NCI-H748 (cell line): Measurements from ENCODE around the gene PMVK.
"Not testable (repeated sequence)": the region's sequence is repeated elsewhere in the genome, so short reads cannot be mapped to it uniquely, and the experiment has no call there.

Experiments
- DNase-seq: peaks from one replicate; lab custom pipeline; 2025; ENCODE audit not compliant: unreplicated experiment; lab: John Stamatoyannopoulos, UW

PMVK gene

GRCh38 chr1:154925335-154926170 lies 11.0 kb downstream of the PMVK start:
- no peak for DNase-seq

DNA sequence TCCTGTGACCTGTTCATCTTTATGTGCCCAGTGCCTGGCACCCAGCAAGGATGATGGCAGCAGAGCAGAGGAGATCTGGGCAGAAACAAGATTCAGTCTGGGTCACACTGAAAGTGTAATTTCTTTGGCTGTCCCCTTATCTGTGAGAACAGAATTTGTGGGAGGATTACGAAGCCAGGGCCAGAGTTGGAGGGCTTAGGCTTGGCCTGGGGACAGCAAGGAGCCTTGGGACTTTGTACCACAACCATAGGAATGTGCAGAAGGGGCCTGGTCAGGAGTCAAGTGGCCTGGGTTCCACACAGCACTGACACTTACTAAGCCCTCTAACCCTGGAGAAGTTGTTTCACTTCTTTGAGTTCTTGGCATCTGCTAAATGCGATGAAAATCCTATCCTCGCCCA lies 12.8 kb downstream of the PMVK start:
- DNase-seq: no peak

DNA sequence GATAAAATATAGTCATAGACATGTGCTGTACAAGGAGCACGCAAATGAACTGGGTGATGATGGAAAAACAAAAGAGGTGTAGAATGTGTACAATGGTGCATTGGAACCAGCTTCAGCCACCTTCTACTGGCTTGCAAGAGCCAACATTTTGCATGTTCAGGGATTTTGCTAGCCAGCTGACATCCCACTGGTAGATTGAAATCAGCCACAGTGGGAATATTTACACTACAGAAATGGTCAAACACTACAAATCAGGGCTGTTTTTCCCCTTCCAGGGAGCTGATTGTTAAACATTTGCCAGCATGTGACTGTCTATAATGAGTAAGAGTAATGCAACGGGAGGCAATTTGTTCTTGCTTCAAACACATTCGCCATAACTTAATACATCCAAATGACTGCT lies 23.2 kb downstream of the PMVK start:
- DNase-seq: peak; percentile 25

GRCh38 chr1:154912755-154913154 lies 23.8 kb downstream of the PMVK start:
- no peak for DNase-seq

DNA sequence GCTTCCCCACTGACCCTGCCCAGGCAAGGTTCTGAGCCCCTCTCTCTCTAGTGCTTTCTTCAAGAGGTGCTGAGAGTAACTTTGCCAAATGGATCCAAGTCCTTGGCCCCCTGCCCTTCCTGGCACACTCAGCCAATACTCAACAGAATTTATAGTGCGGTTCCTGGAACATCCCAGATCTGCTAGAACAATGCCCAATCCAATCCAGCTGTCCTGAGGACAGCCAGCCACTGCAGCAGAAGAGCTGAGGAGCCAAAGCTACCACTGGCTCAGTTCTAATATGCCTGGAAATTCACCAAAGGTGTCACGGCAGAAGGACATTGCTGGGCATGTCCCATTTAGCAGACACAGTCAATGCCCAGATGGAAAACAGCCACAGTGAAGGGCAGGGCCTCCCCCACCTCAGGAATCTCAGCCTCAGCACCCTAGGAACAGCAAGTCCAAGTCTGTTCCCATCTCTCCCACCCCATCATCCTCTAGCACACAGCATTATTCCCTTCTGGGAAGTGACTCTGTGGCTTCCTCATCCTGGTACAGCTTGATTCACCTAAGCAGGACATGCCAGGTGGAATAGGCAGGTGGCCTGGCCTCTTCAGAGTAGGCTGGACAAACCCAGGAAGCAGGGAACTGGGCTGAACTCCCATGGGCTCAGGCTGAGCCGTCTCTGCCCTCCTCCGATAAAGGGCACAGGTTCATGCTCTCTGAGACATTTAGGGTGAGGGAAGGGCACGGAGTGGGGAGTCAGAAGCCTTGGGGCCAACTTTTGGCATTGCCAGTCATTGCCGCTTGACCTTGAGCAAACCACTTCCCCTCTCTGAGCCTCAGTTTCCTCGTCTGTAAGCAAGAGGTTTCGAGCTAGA lies 24.6 kb downstream of the PMVK start:
- DNase-seq: no peak

DNA sequence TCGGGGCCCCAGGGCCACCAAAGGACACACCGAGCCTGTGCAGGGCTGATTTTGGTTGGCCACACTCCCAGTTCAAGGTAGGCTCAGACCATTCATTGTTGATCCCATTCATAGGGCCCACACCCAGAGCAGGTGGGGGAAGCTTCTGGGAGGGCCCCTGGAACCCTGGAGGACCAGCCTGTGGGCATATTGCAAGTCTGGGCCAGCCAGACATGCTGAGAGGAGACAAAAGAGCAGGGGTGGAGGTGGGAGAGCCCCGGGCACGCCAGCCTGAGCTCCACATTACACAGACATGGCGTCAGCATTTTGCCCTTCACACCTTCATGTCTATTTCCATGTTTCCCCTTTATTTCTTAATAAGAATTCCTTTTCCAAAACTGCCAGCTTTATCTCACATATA lies 25.7 kb downstream of the PMVK start:
- DNase-seq: no peak

GRCh38 chr1:154908937-154909336 lies 27.6 kb downstream of the PMVK start:
- no peak for DNase-seq

GRCh38 chr1:154908129-154908528 lies 28.4 kb downstream of the PMVK start:
- DNase-seq: not testable (repeated sequence)

DNA sequence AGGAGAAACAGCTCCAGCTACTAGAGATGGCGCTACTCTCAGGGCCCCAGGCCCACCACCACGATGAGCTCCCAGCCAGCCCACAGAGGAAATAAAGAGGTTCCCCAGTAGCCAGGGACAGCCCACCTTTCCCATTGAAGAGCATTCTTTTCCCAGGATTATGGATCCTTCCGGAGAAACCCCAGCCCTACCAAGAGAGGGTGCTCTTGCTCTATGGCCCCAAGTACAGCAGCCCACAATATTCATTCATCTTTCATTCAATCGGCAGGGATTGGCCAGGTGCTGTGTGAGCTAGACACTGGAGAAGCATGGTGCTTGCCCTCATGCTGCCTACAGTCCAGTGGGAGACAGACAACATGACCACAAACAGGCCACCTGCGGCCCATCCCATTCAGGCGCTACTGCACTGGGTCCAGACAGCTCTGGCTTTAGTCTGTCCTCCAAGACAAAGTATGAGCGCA lies 29.9 kb downstream of the PMVK start:
- DNase-seq: peak; percentile 11

- no peak for DNase-seq
Observed at GRCh38 chr1:154902938-154903566, 33.5 kb downstream of the PMVK start.

- no peak for DNase-seq
Observed at GRCh38 chr1:154901591-154901990, 34.9 kb downstream of the PMVK start.

- no peak for DNase-seq
Observed at GRCh38 chr1:154899041-154899440, 37.5 kb downstream of the PMVK start.

DNA sequence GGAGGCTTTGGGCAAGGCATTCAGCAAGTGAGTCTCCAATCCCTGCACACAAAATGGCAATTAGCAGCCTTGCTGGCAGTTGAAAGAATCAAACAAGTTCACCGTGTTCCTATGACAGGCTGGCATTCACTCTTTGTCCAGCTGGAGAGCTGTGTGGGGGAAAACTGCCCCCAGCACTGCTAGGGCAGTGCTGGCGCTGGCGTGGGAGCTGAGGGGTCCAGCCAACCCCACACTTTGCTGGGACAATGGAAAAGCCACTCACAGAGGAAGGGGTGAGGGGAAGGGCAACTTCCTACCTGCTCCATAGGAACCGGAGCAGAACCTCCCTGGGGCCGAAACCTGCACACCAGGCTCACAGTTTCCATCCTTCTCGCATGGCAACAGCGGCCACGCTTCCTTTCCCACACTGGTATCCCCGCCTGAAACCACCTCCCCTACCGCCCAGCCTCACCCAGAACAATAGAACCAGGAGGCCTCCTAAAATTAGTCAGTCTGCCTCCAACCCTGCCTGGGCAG lies 39.7 kb downstream of the PMVK start:
- DNase-seq: no peak

GRCh38 chr1:154895798-154896197 lies 40.7 kb downstream of the PMVK start:
- DNase-seq: no peak

- DNase-seq: no peak
Observed at GRCh38 chr1:154891452-154891851, 45.1 kb downstream of the PMVK start.

DNA sequence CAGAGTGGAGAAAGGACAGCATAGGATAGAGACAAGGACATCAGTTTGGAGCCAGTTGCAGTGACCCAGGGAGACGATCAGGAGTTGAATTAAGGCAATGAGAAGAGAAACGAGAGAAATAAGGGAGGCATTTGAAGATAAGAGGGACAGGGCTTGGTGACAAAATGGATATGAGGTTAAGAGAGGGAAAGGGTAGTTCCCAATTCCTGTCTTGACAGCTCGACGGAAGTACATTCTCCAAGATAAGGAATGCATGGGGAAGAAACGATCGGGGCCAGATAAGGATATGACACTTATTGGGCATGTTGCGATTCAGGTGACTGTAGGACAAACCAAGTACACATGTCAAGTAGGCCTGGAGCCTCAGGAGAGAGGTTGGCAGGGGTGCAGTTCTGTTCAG lies 47.8 kb downstream of the PMVK start:
- DNase-seq: no peak

GRCh38 chr1:154886281-154887015 lies 50.1 kb downstream of the PMVK start:
- no peak for DNase-seq

DNA sequence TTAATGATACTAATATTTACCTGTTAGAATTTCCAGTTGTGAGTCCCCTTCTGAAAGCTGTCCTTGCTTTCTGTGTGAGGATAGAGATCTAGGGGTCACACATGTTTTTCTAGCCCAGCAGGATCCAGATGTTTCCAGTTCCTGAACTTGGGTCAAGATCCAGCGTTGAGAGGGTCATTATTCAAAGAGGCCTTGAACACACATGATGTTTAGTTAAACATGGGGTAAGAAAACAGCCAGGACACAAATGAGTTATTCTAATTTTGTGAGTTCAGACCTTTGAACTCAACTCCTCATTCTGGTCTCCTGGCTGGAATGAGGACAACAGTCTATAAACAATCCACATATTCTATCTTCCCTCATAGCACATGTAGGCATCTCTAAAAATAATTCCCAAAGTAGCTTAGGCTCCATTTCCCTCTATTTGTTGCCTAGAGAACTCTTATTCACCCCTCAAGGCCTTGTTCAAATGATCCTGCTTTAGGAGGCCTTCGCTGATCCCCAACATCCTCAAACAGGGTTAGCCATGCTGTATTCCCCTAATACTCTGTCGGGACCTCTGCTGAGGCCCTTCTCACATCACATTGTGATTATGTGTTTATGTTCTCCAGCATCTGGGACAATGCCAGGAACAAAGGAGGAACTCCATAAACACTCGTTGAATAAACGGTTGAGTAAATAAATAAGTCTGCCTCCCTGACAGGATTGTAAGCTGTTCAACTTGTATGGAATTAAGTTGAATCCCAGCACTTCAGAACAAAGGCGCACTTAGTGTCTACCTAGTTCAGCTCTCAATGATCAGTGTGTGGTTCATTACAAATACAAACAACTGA lies 51.4 kb downstream of the PMVK start:
- DNase-seq: peak; percentile 42

- DNase-seq: no peak
Observed at GRCh38 chr1:154883919-154884868, 52.3 kb downstream of the PMVK start.
